NOMO-1 treated with DMSO at 0.1 percent for 48 hours (cell line): Measurements from ENCODE around the gene CARMIL1.
"Not testable (repeated sequence)": the region's sequence is repeated elsewhere in the genome, so short reads cannot be mapped to it uniquely, and the experiment has no call there.

Source experiments
- DNase-seq: peaks from one replicate; lab custom pipeline; 2025; ENCODE audit not compliant: unreplicated experiment; lab: John Stamatoyannopoulos, UW

Gene CARMIL1

GRCh38 chr6:25550631-25551030, 271.5 kb downstream of the CARMIL1 start:
- no peak for DNase-seq

DNA sequence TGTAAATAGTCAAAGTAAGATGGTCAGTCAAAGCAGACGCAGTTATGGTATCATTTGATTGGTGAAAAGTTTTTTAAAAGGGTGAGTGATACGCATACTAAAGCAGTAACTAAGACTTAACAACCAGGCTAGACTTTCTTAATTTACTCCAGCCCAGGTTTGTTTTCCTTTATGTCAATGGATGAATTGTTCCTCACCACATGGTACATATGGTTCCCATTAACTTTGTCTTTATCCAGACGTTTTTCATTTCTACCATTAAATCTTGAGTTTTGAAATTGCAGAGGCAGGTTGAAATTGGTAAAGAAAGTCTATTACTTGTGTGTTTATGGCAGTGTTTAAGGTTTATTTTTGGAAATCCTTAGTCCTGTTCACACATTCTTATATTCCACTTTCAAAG, 274.3 kb downstream of the CARMIL1 start:
- DNase-seq, result no peak

DNA sequence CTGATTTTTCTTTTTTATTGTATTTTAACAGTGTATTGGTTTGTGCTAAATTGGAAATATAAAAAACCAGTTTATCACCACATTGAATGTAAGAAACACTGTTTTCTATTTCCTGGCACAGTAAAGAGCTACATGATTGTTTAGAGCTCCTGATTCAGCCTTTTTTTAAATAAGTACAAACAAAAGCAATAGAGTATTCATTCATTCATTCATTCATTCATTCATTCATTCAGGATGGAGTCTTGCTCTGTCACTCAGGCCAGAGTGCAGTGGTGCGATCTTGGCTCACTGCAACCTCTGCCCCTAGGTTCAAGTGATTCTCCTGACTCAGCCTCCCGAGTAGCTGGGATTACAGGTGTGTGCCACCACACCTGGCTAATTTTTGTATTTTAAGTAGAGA, 276.0 kb downstream of the CARMIL1 start:
- DNase-seq, result no peak

- peak; percentile 58 for DNase-seq
Observed at GRCh38 chr6:25556516-25556915, 277.3 kb downstream of the CARMIL1 start.

DNA sequence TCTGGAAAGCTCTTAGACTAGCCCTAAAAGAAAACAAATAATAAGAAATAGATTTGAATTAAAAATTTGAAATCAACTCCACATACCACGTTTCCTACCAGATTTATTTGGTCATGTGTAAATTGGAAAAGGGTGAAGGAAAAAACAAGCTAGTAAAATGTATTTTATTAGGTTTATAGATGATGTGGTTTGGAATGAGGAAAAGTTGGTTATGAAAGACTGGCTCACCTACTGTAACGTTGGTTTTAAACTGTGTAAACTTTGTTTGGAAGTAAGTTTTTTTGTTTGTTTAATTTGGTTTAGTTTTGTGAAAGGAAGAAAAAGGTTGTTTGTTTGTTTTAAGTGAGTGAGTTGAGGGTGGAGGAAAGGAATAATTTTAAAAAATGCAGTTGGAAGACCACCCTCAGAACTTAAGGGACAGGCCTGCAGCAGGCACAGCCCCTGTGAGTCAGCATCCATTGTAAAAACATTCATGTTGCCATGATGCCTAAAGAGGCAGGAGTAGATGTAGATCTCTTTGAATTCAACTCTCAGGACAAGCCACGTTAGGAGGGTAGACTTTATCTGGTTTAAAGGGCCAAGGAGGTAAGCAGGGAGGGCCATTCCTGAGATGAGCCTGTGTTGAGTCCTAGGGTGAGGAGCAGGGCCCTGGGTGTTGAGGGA, 279.1 kb downstream of the CARMIL1 start:
- no peak for DNase-seq

DNA sequence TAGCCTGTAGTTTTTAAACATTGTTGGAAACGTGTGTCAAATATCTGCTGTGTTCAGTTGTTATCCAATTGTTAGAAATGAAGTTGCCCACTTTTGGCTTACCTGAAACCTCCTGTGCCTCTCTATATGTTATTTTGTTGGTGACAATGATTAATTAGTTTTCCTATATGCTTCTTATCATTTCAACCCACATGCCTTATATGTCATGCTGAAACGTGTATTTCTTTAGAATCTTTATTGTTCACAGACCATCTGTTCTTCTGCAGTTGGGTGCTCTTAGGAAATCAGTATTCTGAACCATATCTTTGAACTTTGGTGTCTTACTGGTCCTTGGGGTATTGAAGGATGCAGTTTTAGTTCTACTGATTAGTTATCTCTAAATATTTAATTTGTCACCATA, 281.7 kb downstream of the CARMIL1 start:
- no peak for DNase-seq

GRCh38 chr6:25564943-25565342, 285.8 kb downstream of the CARMIL1 start:
- peak; percentile 88 for DNase-seq

- DNase-seq, result no peak
Observed at GRCh38 chr6:25570578-25570977, 291.4 kb downstream of the CARMIL1 start.

DNA sequence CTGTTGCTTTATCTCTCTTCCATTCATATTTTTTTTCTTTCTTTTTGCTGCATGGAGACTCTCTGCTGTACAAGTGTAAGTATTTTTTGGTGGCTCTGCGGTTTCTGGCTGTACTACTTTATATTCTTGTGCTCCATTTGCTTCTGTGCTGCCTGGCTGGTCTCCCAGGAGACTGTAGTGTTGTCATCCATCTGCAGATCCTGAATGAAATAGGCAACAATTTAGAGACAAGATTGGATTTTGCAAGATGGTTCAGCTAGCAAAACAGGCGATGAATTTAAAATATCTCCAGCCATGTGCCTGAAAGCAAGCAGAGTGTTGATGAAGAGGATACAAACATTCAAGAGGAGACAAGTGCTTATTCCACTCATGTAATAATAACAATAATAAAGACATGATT, 297.7 kb downstream of the CARMIL1 start:
- no peak for DNase-seq

DNA sequence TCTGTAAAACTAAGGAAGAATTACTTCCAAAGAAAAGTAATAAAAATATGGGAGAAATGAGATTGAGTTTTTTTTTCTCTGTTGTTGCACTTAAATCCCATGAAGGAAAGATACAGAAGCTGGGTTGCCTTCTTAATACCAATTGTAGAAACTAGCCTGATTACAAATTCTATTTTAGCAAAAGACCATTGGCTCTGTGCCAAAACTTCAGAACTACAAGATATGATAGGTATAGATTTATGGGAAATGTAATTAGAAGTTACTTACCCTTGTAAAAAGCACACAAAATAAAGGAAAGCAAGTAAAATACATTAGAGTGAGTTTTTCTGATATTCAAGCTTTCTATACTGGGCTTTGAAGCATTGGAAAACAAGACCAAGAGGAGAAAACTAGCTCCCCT, 299.4 kb downstream of the CARMIL1 start:
- no peak for DNase-seq

GRCh38 chr6:25579391-25579883, 300.3 kb downstream of the CARMIL1 start:
- DNase-seq, result no peak

DNA sequence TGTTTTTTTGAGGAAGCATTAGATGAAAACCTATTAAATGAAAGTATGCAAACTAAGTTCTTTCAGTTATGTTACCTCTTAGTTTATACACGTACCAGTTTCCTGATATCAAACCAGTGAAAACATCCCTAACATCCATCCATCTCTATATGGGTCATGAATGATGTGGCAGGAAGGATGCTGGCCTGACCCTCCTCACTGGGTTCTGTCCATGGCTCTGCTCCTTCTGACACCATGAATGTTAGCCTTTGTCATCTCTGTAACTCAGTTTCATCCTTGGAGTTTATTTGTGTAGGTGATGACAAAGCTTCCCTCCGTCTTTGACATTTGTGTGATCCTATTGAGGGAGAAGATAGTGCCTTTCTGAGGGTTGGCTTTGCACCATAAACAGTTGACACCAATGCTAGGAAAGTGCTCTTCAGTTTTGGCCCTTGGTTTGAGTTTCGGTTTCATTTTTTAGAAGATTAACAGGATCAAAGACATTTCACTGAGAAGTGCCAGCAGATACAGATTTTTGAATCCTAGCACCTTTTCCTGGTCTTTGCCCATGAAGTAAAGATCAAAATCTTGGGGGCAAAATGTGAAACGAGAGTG, 300.8 kb downstream of the CARMIL1 start:
- DNase-seq, result no peak

GRCh38 chr6:25582101-25582500, 302.9 kb downstream of the CARMIL1 start:
- no peak for DNase-seq

- DNase-seq, result no peak
Observed at GRCh38 chr6:25583099-25583498, 303.9 kb downstream of the CARMIL1 start.

- no peak for DNase-seq
Observed at GRCh38 chr6:25583906-25584305, 304.7 kb downstream of the CARMIL1 start.

DNA sequence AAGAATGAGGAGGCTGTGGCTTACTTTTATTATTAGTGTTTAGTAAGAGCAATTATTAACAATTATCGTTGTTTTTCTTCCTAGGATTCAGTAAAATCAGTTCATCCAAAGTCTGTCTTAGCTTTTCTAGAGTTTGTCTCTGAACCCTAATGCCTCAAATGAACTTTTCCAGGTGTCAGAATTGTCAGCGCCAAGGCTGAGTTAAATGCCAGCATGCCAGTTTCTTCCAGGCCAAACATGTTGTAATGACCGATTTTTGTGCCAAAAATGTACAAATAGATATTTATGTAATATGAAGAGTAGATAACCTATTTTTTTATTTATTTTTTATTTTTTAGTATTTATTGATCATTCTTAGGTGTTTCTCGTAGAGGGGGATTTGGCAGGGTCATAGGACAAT, 306.1 kb downstream of the CARMIL1 start:
- no peak for DNase-seq

GRCh38 chr6:25586119-25586518, 306.9 kb downstream of the CARMIL1 start:
- DNase-seq, result not testable (repeated sequence)

- no peak for DNase-seq
Observed at GRCh38 chr6:25586927-25587326, 307.8 kb downstream of the CARMIL1 start.

DNA sequence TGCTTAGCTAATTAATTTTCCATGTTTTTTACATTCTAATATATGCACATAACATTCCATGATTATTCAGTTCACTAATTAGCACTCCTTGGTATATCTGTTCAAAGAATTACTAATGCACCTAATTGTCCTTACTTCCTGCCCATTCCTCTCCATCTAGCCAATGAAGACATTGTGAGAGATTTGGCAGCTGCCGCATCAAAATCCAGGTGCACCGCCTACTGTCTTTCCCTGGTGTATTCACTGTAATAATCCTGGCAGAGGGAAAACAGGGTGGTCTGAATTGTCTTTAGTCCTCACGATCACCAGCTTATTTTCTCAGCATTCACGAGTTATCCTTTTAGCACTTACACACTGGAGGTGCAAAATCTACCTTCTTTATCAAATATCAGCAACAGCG, 311.8 kb downstream of the CARMIL1 start:
- DNase-seq, result no peak

DNA sequence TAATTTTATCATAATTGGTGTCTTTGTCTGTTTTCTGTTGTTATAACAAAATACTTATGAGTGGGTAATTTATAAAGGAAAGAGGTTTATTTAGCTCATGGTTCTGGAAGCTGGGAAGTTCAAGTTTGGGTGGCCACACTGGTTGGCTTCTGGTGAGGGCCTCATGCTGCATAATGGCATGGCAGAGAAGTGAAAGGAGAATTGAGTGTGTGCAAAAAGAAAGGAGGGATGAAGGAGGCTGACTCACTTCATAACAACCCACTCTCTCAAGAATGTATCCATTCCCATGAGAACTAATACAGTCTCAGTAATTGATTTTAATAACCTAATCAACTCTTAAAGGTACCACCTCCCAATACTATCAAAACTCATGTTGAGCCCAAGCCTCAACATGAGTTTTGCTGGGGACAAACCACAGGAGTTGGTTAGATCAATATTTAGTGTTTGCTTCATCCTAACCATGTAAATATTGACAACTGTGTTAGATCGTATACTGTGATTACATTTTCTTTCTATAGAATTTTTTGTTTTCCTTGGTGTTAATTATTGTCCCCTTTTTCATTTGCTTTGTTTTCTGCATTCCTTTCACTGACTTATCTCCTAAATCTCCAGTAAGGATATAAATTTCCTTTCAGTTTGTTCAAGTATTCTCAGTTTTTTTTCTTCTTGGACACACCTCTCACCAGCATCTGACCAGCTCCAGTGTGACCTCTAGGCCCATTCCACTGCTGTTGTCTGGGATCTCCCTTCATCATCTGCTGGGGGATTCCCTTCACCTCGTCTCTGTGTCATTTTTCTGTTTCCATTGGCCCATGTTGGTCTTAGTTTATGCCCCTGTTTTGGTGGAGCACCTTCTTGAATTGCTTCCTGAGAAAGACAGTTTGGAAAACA, 318.0 kb downstream of the CARMIL1 start:
- no peak for DNase-seq

DNA sequence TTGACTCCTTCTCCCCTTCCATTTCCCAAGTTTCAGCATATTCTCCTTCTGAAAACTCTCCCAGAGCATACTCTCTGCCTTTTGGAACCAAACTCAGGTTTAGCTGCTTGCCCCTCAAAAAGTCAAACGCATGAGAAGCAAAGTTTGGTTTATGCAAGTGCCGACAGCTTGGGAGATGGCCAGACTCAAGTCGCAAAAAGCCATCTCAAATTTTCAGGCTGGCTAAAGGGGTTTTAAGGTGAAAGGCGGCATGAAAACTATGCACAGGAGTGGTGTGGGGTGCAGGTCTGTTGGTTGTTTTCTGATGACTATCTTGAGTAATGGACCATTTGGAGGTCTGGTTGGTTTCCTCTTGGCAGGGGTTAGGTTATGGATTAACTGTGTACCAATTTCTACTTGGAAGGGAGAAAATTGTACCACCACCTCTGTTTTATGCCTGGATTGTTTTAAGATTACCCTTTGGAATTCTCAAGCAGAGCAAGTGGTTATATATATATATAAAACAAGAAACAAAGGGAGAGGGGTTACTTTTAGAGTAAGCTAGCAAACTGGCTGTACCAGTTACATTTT, 320.4 kb downstream of the CARMIL1 start:
- no peak for DNase-seq
